LNCaP clone FGC (cell line): ENCODE results near the gene ARPC4.
"Not testable (repeated sequence)": the region's sequence is repeated elsewhere in the genome, so short reads cannot be mapped to it uniquely, and the experiment has no call there.

Experiments
- DNase-seq: peaks from one replicate; pipeline ENCODE4 v3.0.0-alpha.2; 2011; ENCODE audit warnings: low read depth
- H3K4me3 ChIP-seq: 2 replicates; pipeline ENCODE4 v1.5.1; 2011; ENCODE audit warnings: mild to moderate bottlenecking, low read depth, low read length, control low read depth
- CTCF ChIP-seq: IDR thresholded peaks from 2 replicates; pipeline ENCODE4 v1.5.1; 2012; ENCODE audit warnings: mild to moderate bottlenecking; ENCODE audit not compliant: control insufficient read depth, insufficient read depth; ENCODE audit errors: extremely low read depth

Gene ARPC4

GRCh38 chr3:9841015-9841414, 48.1 kb downstream of the ARPC4 start:
- TF ChIP-seq CTCF = no peak
- no peak for DNase-seq
- no peak overlapping the region for H3K4me3 ChIP-seq

- DNase-seq = peak; percentile 87
- TF ChIP-seq CTCF = no peak
- H3K4me3 ChIP-seq = peak within 1 kb of the TSS; percentile 77
Measured at GRCh38 chr3:9843715-9844438, 51.0 kb downstream of the ARPC4 start, which contains the start of gene RPUSD3. Gene RPUSD3 (minus strand): TSS chr3:9844008. CDS start chr3:9843990, 18 bp downstream.

- H3K4me3 ChIP-seq = no peak overlapping the region
- DNase-seq = no peak
- TF ChIP-seq CTCF = no peak
Measured at GRCh38 chr3:9846231-9846630, 53.3 kb downstream of the ARPC4 start.

- DNase-seq = no peak
Measured at GRCh38 chr3:9846931-9847488, 54.1 kb downstream of the ARPC4 start.

GRCh38 chr3:9847870-9848269, 55.0 kb downstream of the ARPC4 start:
- DNase-seq, H3K4me3 ChIP-seq: not testable (repeated sequence)

More at GRCh38 chr3:9846931-9847488, 54.1 kb downstream of the ARPC4 start:
- H3K4me3 ChIP-seq = no peak overlapping the region
- TF ChIP-seq CTCF = no peak

- DNase-seq, H3K4me3 ChIP-seq: not testable (repeated sequence)
- TF ChIP-seq CTCF = peak; percentile 55
Measured at GRCh38 chr3:9848860-9849259, 56.0 kb downstream of the ARPC4 start.

GRCh38 chr3:9851383-9851782, 58.5 kb downstream of the ARPC4 start:
- not testable (repeated sequence) for DNase-seq, H3K4me3 ChIP-seq

GRCh38 chr3:9851926-9852325, 59.0 kb downstream of the ARPC4 start:
- H3K4me3 ChIP-seq, DNase-seq: not testable (repeated sequence)
